Retinal pigment epithelial cell (primary cell): Measurements from ENCODE around the gene TMEM119.

Experiments used
- DNase-seq: peaks from one replicate; pipeline ENCODE4 v3.0.0-alpha.2; 2010; ENCODE audit warnings: low read depth
- H3K4me3 ChIP-seq: 2 replicates; pipeline ENCODE4 v1.5.1; 2011; ENCODE audit warnings: mild to moderate bottlenecking, low read length, control low read depth, moderate library complexity
- CTCF ChIP-seq: conservative IDR thresholded peaks from 2 replicates; pipeline ENCODE4 v1.5.1; 2011; ENCODE audit warnings: low read depth, low read length, control low read depth, inconsistent platforms

The TMEM119 gene

GRCh38 chr12:108630481-108631207, 32.8 kb upstream of the TMEM119 start:
- H3K4me3 ChIP-seq, result no peak overlapping the region
- no peak for DNase-seq
- no peak for TF ChIP-seq CTCF

- TF ChIP-seq CTCF, result no peak
- no peak for DNase-seq
- no peak overlapping the region for H3K4me3 ChIP-seq
Measured at GRCh38 chr12:108629824-108630476, 32.1 kb upstream of the TMEM119 start.

- DNase-seq, result no peak
Measured at GRCh38 chr12:108629151-108629550, 31.3 kb upstream of the TMEM119 start.

GRCh38 chr12:108627134-108627920, 29.4 kb upstream of the TMEM119 start:
- H3K4me3 ChIP-seq, result no peak overlapping the region
- TF ChIP-seq CTCF, result no peak
- no peak for DNase-seq

More at GRCh38 chr12:108629151-108629550, 31.3 kb upstream of the TMEM119 start:
- TF ChIP-seq CTCF, result no peak
- no peak overlapping the region for H3K4me3 ChIP-seq

GRCh38 chr12:108625228-108625627, 27.3 kb upstream of the TMEM119 start:
- DNase-seq, result no peak
- TF ChIP-seq CTCF, result no peak
- H3K4me3 ChIP-seq, result no peak overlapping the region

GRCh38 chr12:108623577-108623976, 25.7 kb upstream of the TMEM119 start:
- no peak for DNase-seq
- TF ChIP-seq CTCF, result no peak
- no peak overlapping the region for H3K4me3 ChIP-seq
